ENCODE data around the gene ITGB6. TPM values are rescaled to one million over a fixed set of nuclear protein-coding genes. Genes with fewer than 3 reads are reported as not detected.

ITGB6 gene
- total and polyA plus RNA-seq, 2 donors (not counting 1 experiment from before 2014, with no cell fraction given) = 0.01 TPM; not detected in 1

DNA sequence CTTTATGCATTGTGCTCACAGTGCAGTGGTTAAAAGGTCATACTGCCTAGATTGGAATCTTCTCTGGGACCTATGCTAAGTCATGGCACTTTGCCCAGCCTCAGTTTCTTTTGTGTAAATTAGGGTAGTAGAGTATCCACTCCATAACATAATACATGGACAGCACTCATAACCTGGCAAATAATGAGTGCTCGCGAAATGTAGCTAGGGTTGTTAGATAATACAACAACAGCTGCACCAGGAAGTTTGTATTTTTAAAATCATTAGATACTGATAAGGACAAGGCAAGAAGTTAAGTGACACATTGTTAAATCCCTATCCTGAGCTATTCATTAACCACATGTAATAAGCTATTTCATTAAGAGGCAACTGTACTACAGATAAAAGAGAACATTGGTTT lies 123.8 kb downstream of the ITGB6 start:
- Histone ChIP-seq H3K27me3 (ENCODE audit: control insufficient read depth, insufficient read depth, low read length) (peaks cover 9% of the 10 kb centered on the region), H3K4me1 (ENCODE audit: control insufficient read depth, extremely low read depth, insufficient read depth, low read length) (no peaks in the 10 kb centered on the region), H3K4me3 (replicated peaks in 1 of 4; ENCODE audit: control extremely low read depth in 1 of 4, insufficient read depth in 1 of 4, low read depth in 3 of 4, low read length in 4 of 4) (no peak overlapping the region), H4K20me1 (ENCODE audit: control insufficient read depth, extremely low read depth, insufficient read depth, low read length) (no peaks in the 10 kb centered on the region), H3K9ac (ENCODE audit: insufficient read depth, low read length) (no peak overlapping the region), H3K79me2 (ENCODE audit: control insufficient read depth, insufficient read depth, low read length) (no peaks in the 10 kb centered on the region), H3K27ac (ENCODE audit: insufficient read depth, low read length) (no peak overlapping the region), H2AFZ (ENCODE audit: low read length) (no peak overlapping the region), H3K36me3 (ENCODE audit: control insufficient read depth, insufficient read depth, low read length) (no peaks in the 10 kb centered on the region), H3K9me3 (ENCODE audit: control insufficient read depth, insufficient read depth, low read depth, low read length) (no peaks in the 10 kb centered on the region), H3K4me2 (ENCODE audit: extremely low read depth, insufficient read depth, low read length) (no peak overlapping the region)
- TF ChIP-seq, protein P1, sequence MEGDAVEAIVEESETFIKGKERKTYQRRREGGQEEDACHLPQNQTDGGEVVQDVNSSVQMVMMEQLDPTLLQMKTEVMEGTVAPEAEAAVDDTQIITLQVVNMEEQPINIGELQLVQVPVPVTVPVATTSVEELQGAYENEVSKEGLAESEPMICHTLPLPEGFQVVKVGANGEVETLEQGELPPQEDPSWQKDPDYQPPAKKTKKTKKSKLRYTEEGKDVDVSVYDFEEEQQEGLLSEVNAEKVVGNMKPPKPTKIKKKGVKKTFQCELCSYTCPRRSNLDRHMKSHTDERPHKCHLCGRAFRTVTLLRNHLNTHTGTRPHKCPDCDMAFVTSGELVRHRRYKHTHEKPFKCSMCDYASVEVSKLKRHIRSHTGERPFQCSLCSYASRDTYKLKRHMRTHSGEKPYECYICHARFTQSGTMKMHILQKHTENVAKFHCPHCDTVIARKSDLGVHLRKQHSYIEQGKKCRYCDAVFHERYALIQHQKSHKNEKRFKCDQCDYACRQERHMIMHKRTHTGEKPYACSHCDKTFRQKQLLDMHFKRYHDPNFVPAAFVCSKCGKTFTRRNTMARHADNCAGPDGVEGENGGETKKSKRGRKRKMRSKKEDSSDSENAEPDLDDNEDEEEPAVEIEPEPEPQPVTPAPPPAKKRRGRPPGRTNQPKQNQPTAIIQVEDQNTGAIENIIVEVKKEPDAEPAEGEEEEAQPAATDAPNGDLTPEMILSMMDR (conservative IDR thresholded peaks at IDR 0.05 in 1 of 2, IDR thresholded peaks at IDR 0.05 in 1 of 2; ENCODE audit: low read depth in 1 of 2, low read length in 2 of 2) = no peak
- no peak for TF ChIP-seq EZH2 (IDR thresholded peaks at IDR 0.05; ENCODE audit: low read length, missing control alignments)
- no peak for DNase-seq (ENCODE audit: low read depth in 2 of 2)

DNA sequence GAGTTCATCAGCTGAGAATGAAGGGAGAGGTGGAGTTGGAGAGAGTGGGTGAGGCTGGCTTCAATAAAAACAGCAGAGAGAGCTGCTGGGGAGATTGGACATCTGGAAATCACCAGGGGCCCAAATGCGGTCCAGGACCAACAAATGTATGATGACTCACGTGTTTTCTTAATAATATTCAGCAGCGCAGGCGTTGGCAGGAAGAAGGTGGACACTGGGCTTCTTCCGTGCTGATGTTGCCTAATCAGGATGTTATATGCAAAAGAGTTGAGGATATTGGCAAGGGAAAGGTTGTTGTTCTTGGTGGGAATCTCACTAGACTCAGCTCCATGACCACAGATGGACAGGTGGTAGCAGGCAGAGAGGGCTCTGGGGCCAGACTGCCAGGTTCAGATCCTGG lies 124.9 kb downstream of the ITGB6 start:
- TF ChIP-seq, protein P1 (conservative IDR thresholded peaks at IDR 0.05 in 1 of 2, IDR thresholded peaks at IDR 0.05 in 1 of 2; ENCODE audit: low read depth in 1 of 2, low read length in 2 of 2) = no peak
- TF ChIP-seq EZH2 (IDR thresholded peaks at IDR 0.05; ENCODE audit: low read length, missing control alignments) = no peak
- H3K79me2 ChIP-seq (ENCODE audit: control insufficient read depth, insufficient read depth, low read length) = no peaks in the 10 kb centered on the region
- peaks cover 9% of the 10 kb centered on the region for H3K27me3 ChIP-seq (ENCODE audit: control insufficient read depth, insufficient read depth, low read length)
- no peaks in the 10 kb centered on the region for H4K20me1 ChIP-seq (ENCODE audit: control insufficient read depth, extremely low read depth, insufficient read depth, low read length)
- no peak overlapping the region for H3K4me2 ChIP-seq (ENCODE audit: extremely low read depth, insufficient read depth, low read length)
- no peaks in the 10 kb centered on the region for H3K4me1 ChIP-seq (ENCODE audit: control insufficient read depth, extremely low read depth, insufficient read depth, low read length)
- DNase-seq (ENCODE audit: low read depth in 2 of 2) = peak; percentile 91 to 93
- H3K27ac ChIP-seq (ENCODE audit: insufficient read depth, low read length) = no peak overlapping the region
- no peak overlapping the region for H2AFZ ChIP-seq (ENCODE audit: low read length)
- H3K4me3 ChIP-seq (replicated peaks in 1 of 4; ENCODE audit: control extremely low read depth in 1 of 4, insufficient read depth in 1 of 4, low read depth in 3 of 4, low read length in 4 of 4) = no peak overlapping the region
- H3K9me3 ChIP-seq (ENCODE audit: control insufficient read depth, insufficient read depth, low read depth, low read length) = no peaks in the 10 kb centered on the region
- no peaks in the 10 kb centered on the region for H3K36me3 ChIP-seq (ENCODE audit: control insufficient read depth, insufficient read depth, low read length)
- no peak overlapping the region for H3K9ac ChIP-seq (ENCODE audit: insufficient read depth, low read length)

- Histone ChIP-seq H3K27ac (ENCODE audit: insufficient read depth, low read length) (no peak overlapping the region), H3K4me3 (replicated peaks in 1 of 4; ENCODE audit: control extremely low read depth in 1 of 4, insufficient read depth in 1 of 4, low read depth in 3 of 4, low read length in 4 of 4) (no peak overlapping the region), H3K9ac (ENCODE audit: insufficient read depth, low read length) (no peak overlapping the region), H3K9me3 (ENCODE audit: control insufficient read depth, insufficient read depth, low read depth, low read length) (no peaks in the 10 kb centered on the region), H3K27me3 (ENCODE audit: control insufficient read depth, insufficient read depth, low read length) (peaks cover 9% of the 10 kb centered on the region), H3K36me3 (ENCODE audit: control insufficient read depth, insufficient read depth, low read length) (no peaks in the 10 kb centered on the region), H3K4me2 (ENCODE audit: extremely low read depth, insufficient read depth, low read length) (no peak overlapping the region), H3K4me1 (ENCODE audit: control insufficient read depth, extremely low read depth, insufficient read depth, low read length) (no peaks in the 10 kb centered on the region), H3K79me2 (ENCODE audit: control insufficient read depth, insufficient read depth, low read length) (no peaks in the 10 kb centered on the region), H2AFZ (ENCODE audit: low read length) (no peak overlapping the region), H4K20me1 (ENCODE audit: control insufficient read depth, extremely low read depth, insufficient read depth, low read length) (no peaks in the 10 kb centered on the region)
- DNase-seq (ENCODE audit: low read depth in 2 of 2) = no peak
- TF ChIP-seq, protein P1 (conservative IDR thresholded peaks at IDR 0.05 in 1 of 2, IDR thresholded peaks at IDR 0.05 in 1 of 2; ENCODE audit: low read depth in 1 of 2, low read length in 2 of 2) = no peak
- no peak for TF ChIP-seq EZH2 (IDR thresholded peaks at IDR 0.05; ENCODE audit: low read length, missing control alignments)
Observed at GRCh38 chr2:160073284-160073888, 126.7 kb downstream of the ITGB6 start.
